ENCODE data around the gene HK1. TPM values are rescaled to one million over a fixed set of nuclear protein-coding genes. Genes with fewer than 3 reads are reported as not detected.

The HK1 gene
- total and polyA plus RNA-seq, 2 of the 4 experiments (the other 2 are of a cell fraction) = 53.7 to 90.5 TPM

GRCh38 chr10:69246581-69247312 is 31.5 kb upstream of the HK1 start:
- H3K56ac ChIP-seq (ENCODE audit: extremely low read depth, insufficient read depth, low read length) = no peak overlapping the region
- H3K27ac ChIP-seq (ENCODE audit: insufficient read depth, low read length) = no peak overlapping the region
- H2AK9ac ChIP-seq (replicated peaks; ENCODE audit: low read depth, low read length, poor library complexity) = no peak overlapping the region
- no peak overlapping the region for H3K9ac ChIP-seq (ENCODE audit: low read depth, low read length)
- intact Hi-C loops (cut with micrococcal nuclease) (no loop called here), dilution Hi-C loops (cut with HindIII; ENCODE audit: low sequenced_read_pairs, unreplicated experiment) (no loop called here), in situ Hi-C loops (cut with MboI; ENCODE audit: low sequenced_read_pairs) (no loop called here)
- H4K91ac ChIP-seq (ENCODE audit: insufficient read depth, low read depth, low read length) = no peak overlapping the region
- BruUV-seq (replicated peaks) = no TSS peak
- H3K27me3 ChIP-seq (ENCODE audit: control insufficient read depth, insufficient read depth, low read length) = peaks cover 27% of the 10 kb centered on the region
- no peak overlapping the region for H2BK5ac ChIP-seq (ENCODE audit: low read depth, low read length, poor library complexity, severe bottlenecking)
- POLR2A ChIA-PET (ENCODE audit: unreplicated experiment) = no interaction called here
- H4K5ac ChIP-seq (ENCODE audit: low read depth, low read length) = no peak overlapping the region
- H4K8ac ChIP-seq (ENCODE audit: low read depth in 2 of 2, low read length in 2 of 2) = no peak overlapping the region
- no peak overlapping the region for H2AK5ac ChIP-seq (ENCODE audit: low read depth, low read length)
- no peaks in the 10 kb centered on the region for H3K9me1 ChIP-seq (ENCODE audit: insufficient read depth, low read length)
- no peak overlapping the region for H3K4me3 ChIP-seq (ENCODE audit: insufficient read depth, low read depth, low read length)
- no peak overlapping the region for H3K14ac ChIP-seq (replicated peaks; ENCODE audit: low read depth, low read length)
- H3K9me3 ChIP-seq (ENCODE audit: control insufficient read depth, insufficient read depth, low read length) = no peaks in the 10 kb centered on the region
- TF ChIP-seq, protein P1, sequence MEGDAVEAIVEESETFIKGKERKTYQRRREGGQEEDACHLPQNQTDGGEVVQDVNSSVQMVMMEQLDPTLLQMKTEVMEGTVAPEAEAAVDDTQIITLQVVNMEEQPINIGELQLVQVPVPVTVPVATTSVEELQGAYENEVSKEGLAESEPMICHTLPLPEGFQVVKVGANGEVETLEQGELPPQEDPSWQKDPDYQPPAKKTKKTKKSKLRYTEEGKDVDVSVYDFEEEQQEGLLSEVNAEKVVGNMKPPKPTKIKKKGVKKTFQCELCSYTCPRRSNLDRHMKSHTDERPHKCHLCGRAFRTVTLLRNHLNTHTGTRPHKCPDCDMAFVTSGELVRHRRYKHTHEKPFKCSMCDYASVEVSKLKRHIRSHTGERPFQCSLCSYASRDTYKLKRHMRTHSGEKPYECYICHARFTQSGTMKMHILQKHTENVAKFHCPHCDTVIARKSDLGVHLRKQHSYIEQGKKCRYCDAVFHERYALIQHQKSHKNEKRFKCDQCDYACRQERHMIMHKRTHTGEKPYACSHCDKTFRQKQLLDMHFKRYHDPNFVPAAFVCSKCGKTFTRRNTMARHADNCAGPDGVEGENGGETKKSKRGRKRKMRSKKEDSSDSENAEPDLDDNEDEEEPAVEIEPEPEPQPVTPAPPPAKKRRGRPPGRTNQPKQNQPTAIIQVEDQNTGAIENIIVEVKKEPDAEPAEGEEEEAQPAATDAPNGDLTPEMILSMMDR (conservative IDR thresholded peaks at IDR 0.05; ENCODE audit: low read depth, low read length) = no peak
- TF ChIP-seq NFE2L2 (IDR thresholded peaks at IDR 0.05; ENCODE audit: low read depth, low read length) (no peak), RCOR1 (IDR thresholded peaks at IDR 0.05; ENCODE audit: insufficient replicate concordance, low read length) (no peak), RFX5 (IDR thresholded peaks at IDR 0.05; ENCODE audit: low read depth, low read length) (no peak), MAFK (IDR thresholded peaks at IDR 0.05; ENCODE audit: low read depth, low read length) (no peak), MAZ (IDR thresholded peaks at IDR 0.05; ENCODE audit: borderline replicate concordance, low read depth, low read length) (no peak), POLR2A (IDR thresholded peaks at IDR 0.05; ENCODE audit: low read depth, low read length) (no peak), MXI1 (IDR thresholded peaks at IDR 0.05; ENCODE audit: borderline replicate concordance, low read depth, low read length) (no peak), CEBPB (IDR thresholded peaks at IDR 0.05; ENCODE audit: low read depth, low read length) (no peak), RAD21 (IDR thresholded peaks at IDR 0.05; ENCODE audit: low read length) (no peak), FOS (IDR thresholded peaks at IDR 0.05; ENCODE audit: low read depth, low read length) (no peak), SMC3 (IDR thresholded peaks at IDR 0.05; ENCODE audit: low read depth, low read length) (no peak), CHD1 (IDR thresholded peaks at IDR 0.05; ENCODE audit: low read depth, low read length) (no peak), BHLHE40 (IDR thresholded peaks at IDR 0.05; ENCODE audit: low read depth, low read length) (no peak)
- TF ChIP-seq, protein P2, sequence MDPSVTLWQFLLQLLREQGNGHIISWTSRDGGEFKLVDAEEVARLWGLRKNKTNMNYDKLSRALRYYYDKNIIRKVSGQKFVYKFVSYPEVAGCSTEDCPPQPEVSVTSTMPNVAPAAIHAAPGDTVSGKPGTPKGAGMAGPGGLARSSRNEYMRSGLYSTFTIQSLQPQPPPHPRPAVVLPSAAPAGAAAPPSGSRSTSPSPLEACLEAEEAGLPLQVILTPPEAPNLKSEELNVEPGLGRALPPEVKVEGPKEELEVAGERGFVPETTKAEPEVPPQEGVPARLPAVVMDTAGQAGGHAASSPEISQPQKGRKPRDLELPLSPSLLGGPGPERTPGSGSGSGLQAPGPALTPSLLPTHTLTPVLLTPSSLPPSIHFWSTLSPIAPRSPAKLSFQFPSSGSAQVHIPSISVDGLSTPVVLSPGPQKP (IDR thresholded peaks at IDR 0.05; ENCODE audit: borderline replicate concordance, low read depth, low read length) = no peak
- TF ChIP-seq, protein P3, sequence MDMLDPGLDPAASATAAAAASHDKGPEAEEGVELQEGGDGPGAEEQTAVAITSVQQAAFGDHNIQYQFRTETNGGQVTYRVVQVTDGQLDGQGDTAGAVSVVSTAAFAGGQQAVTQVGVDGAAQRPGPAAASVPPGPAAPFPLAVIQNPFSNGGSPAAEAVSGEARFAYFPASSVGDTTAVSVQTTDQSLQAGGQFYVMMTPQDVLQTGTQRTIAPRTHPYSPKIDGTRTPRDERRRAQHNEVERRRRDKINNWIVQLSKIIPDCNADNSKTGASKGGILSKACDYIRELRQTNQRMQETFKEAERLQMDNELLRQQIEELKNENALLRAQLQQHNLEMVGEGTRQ (IDR thresholded peaks at IDR 0.05; ENCODE audit: low read depth, low read length) = no peak
- no peak overlapping the region for H3K4me2 ChIP-seq (ENCODE audit: low read depth, low read length)
- H3K4me1 ChIP-seq (ENCODE audit: control insufficient read depth, insufficient read depth, low read length) = no peaks in the 10 kb centered on the region
- H2BK20ac ChIP-seq (ENCODE audit: low read depth, low read length) = no peak overlapping the region
- no peak overlapping the region for H2BK15ac ChIP-seq (ENCODE audit: low read depth, low read length)
- no peaks in the 10 kb centered on the region for H3K36me3 ChIP-seq (ENCODE audit: control insufficient read depth, insufficient read depth, low read length)
- DNase-seq (no peak), ATAC-seq (ENCODE audit: low read depth) (no peak)
- H2AFZ ChIP-seq (replicated peaks; ENCODE audit: low read length, poor library complexity) = no peak overlapping the region
- no peaks in the 10 kb centered on the region for H3K79me1 ChIP-seq (ENCODE audit: low read depth in 1 of 2, low read length in 2 of 2)
- no peaks in the 10 kb centered on the region for H4K20me1 ChIP-seq (ENCODE audit: insufficient read depth, low read length)
- CTCF ChIA-PET = no interaction called here
- H3K4ac ChIP-seq (ENCODE audit: low read depth, low read length) = no peak overlapping the region
- no peak overlapping the region for H3K23ac ChIP-seq (ENCODE audit: low read depth, low read length)
- H3K18ac ChIP-seq (ENCODE audit: low read depth, low read length) = no peak overlapping the region
- H2BK120ac ChIP-seq (ENCODE audit: low read depth, low read length) = no peak overlapping the region
- 83% methylated on average over 4 of the region's 14 CpGs; no CpG with 5 or more reads in 1 of the 2 experiments for WGBS, 2 experiments (ENCODE audit: extremely low coverage in 2 of 2, insufficient read length in 1 of 2)
